GM18526 (cell line): Measurements from ENCODE around the gene TCP11.

Experiments used
- POLR2A ChIP-seq: IDR thresholded peaks from 3 replicates; pipeline ENCODE4 v1.6.1; 2011; ENCODE audit not compliant: insufficient read length; ENCODE audit errors: extremely low read depth

Gene TCP11

DNA sequence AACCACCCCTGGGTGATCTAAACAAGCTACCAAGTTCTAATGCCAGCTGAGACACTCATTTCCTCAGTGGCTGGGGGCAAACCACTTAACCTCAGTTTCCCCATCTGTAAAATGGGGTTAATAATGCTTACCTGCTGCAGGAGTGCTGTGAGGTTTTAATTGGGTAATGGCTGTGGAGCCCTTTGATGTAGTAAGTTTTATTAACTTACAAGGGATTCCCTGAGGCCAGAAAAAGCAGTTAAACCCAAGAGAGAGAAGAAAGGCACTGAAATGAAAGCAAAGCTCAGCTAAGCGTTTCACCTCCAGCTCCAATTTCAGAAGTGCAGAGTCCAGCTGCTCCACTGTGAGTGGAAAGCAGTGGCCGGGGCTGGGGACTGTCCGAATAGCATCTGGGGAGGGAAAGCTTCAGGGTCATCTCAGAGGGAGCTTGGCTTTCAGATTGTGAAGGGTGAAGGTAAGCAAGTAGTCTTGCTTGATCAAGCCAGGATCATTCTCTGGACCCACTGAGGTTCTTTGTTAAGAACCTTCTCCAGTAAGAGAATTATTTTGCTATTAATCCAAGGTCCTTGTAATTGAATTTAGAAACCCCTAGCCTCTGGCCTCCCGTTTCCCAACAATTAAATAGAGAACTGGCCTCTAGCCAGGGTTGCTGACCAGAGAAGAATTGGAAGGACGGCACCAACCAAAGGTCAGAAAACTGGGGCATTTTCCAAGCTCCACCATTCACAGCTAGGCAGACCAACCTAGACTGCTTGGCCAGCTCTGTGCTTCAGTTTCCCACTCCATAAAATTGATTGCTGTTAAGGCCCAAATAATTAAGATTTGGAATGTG, 20.9 kb upstream of the TCP11 start:
- TF ChIP-seq POLR2A = no peak

DNA sequence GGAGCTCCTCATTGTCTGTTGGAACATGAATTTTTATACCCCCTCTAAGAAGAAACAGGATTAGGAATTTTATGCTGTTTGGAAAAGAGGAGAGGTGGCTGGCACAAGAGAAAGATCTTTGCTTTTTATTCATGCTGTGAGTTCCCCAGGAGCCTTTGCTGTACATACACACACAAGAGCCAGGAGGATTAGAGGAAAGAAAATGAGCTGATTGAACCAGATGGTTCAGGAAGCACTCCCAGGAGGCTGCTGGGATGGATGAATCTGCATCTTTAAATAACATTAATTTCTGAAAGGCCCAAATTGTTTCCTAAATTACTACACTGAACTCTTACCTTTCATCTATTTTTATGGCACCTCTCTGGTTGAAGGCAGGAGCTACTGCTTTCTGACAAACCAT, 20.1 kb upstream of the TCP11 start:
- no peak for TF ChIP-seq POLR2A

DNA sequence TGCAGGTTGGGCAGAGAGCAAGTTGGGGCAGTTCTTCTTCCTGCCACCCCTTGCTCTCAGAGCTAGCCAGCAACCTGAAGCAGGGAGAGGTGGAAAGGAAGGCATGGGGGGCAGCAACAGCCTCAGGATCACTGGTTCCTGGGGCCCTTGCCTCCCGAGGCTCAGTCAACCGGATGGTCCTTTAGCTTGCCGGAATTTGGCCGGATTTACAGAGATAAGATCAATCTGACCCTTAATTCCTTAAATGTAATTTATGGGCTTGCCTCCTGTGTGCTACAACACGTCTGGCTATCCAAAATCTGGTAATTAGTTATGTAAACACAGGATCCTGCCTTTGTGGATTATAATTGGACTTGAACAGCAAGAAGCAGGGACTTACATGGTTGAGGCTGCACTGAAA, 19.5 kb upstream of the TCP11 start:
- TF ChIP-seq POLR2A = no peak

DNA sequence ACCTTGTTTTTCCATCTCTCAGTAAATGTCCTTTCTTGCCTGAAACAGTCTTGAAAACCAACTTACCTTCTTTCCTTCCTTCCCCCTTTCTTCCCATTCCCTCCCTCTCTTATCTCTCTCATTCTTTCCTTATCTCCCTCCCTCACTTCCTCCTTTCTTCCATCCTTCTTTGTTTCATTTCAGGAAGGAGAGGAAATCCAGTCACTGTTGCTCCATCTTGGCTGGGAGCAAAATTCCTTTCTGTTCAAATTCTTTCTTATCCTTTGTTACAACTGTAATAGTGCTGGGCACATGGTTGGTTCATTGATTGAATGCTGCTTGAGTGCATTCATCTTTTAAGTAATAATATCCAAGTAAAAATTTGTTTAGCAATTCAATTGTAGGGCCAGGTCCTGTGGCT, 17.4 kb upstream of the TCP11 start:
- TF ChIP-seq POLR2A = no peak

DNA sequence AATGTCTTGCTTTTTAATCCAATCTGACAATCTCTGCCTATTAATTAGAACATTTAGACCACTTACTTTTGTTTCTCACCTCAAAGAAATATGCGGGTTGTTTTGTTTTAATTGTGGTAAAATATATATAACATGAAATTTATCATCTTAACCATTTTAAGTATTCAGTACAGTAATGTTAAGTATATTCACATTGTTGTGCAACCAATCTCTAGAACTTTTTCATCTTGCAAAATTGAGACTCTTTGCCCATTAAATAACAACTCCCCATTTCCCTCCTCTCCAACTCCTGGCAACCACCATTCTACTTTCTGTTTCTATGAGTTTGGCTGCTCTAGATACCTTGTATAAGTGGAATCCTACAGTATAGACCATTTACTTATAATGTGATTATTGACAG, 13.8 kb upstream of the TCP11 start:
- TF ChIP-seq POLR2A = no peak

DNA sequence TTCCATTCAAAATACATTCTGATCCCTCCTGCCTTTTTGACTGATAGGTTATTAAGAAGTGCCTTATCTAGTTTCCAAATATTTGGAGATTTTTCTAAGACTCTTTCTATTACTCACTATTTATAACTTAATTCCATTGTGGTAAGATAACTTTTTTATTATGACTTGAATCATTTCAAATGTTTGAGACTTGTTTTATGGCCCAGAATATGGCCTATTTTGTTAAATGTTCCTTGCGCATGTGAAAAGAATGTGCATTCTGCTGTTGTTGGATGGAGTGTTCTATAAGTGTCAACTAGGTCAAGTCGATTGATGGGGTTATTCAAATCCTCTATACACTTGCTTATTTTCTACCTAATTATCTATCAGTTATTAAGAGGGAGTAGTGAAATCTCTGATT, 13.1 kb upstream of the TCP11 start:
- TF ChIP-seq POLR2A = no peak

DNA sequence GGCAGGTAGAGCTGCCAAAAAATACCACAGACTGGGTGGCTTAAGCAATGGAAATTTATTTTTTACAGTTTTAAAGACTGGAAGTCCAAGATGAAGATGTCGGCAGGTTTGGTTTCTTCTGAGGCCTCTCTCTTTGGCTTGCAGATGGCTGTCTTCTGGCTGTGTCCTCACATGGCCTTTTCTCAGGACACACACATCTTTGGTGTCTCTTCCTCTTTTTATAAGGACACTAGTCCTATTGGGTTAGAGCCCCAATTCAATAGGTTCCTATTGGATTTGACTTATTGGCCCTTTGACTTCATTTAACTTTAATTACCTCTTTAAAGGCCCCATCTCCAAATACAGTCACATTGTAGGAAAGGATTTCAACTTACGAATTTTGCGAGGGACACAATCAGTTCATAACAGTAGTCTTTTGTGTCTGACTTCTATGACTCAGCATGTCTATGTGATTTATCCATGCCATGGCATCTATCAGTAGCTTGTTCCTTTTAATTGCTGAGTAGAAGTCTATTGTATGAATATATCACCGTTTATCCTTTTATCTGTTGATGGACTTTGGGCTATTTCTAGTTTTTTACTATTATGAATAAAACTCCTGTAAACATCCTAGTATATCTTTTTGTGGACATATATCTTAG, 11.0 kb upstream of the TCP11 start:
- no peak for TF ChIP-seq POLR2A

DNA sequence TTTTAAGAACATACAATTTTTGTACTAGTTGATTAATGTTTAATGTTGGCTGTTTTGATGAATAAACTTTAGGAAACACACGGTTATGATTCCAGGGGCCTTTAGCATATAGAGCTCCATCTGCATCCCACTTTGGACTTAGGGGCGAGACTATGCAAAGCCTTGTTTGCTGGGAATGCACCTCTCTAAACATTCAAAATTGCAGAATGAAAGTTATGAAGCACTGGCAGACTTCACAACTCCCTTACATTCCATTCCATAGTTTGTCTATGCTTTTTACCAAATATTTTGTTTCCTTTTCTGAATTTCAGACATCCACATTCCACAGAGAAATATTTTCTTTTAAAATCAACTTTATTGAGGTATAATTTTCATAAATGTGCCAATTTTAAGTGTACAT, 10.3 kb upstream of the TCP11 start:
- no peak for TF ChIP-seq POLR2A

DNA sequence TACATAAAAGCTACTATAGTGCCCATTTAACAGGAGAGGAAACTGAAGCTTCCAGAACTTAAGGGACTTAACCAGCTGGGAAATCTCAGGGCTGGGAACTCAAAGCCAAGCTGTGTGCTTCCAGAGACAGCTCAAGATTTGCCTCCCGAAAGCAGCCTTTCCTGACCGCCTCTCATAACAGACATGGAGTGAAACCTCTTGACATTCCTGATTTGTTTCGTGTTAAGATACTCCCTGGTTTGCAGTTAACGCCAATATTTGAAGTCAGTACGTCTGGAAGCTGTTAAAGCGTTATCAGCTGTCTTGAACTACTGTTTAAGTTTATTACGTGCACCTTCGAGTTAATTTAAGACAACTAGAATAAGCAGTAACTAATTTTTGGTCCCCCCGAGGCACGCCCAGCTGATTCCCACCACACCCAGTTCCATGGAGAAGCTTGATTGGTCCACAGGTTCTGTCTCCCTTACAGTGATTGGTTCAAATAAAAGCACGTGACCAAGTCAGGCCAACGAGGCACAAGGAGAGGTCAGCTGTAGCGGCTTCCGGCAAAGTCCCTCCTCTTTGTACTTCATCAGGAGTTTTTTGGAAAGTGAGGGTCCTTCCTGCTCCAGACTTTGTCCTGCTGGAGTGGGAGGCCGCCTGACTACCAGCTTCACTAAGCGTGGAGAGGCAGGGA, 8.9 kb upstream of the TCP11 start:
- TF ChIP-seq POLR2A = no peak

DNA sequence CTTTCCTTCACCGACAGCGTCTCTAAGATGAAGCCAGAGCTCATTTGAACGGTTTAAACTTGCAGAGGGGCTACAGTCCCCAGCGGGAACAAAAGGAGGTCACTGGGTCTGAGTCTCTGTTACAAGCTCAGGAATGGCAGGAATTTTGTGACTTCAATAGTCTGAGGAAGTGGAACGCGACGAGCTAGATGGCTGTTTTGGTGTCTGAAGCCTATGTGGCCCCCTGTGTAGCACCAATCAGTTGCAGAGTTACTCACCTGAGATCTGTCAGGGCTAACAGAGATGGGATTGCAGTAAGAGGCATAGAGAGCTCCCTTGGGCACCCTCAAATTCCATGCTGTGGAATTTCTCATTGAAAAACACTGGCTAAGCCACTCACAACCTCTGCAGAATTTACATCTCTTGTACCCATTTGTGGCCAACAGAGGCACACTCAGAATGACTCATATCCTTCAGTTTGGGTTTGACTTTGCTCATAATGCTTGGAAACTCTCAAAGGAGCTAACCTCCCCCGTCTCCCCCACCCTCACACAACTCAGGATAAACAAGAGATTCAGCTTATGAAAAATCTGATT, 7.1 kb upstream of the TCP11 start:
- TF ChIP-seq POLR2A = no peak

DNA sequence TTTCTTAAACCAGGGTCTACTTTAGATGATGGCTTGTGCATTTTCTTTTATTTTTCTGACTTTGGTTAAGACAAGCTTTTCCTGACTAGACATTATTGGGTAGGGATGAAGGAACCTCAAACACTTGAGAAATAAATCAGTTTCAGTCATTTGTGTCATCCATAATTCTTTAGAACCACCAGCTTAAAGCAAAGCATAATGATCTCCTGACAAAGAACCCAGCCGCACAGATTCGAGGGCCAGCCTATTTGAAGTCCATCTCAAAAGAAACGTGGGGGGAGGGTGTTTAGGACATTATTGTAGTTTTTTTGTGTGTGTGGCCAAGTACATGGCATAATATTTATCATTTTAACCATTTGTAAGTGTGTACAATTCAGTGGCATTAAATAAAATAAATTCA, 6.3 kb upstream of the TCP11 start:
- no peak for TF ChIP-seq POLR2A

DNA sequence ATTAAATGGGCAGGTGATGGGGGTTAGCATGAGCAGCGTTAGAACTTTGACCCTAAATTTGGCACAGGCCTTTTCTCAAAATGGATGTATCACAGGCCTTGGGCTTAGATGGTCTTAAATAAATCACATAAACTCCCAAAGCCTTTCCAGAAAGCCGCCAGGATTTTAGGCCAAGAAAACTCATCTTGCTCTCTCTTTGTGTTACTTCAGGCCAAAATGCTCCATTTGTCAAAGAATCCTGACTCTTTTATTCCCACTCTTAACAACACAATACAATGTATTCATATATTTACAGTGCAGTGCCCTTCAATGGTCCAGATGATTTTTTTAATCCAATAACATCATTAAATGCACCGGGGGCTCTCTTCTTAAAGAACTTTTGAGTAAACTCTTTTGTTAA, 5.9 kb upstream of the TCP11 start:
- no peak for TF ChIP-seq POLR2A

DNA sequence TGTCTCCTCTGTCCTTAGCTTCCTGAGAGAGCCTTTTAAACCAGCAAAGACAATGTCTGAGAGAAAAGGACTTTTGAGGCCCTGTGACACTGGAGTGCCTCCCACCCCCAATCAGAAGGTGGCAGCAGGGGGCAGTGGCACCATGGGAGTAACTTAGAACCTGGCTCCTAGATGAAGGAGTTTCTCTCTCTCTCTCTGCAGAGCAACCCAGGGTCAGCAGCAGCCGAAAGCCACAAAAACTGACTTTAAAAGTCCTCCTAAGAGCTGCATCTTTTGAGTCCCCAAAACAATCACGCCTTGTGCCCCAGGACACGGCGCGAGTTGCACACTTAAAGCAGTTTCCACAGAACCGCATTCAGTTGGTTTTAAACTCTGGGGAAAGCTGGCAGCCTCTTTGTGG, 5.3 kb upstream of the TCP11 start:
- TF ChIP-seq POLR2A = no peak

DNA sequence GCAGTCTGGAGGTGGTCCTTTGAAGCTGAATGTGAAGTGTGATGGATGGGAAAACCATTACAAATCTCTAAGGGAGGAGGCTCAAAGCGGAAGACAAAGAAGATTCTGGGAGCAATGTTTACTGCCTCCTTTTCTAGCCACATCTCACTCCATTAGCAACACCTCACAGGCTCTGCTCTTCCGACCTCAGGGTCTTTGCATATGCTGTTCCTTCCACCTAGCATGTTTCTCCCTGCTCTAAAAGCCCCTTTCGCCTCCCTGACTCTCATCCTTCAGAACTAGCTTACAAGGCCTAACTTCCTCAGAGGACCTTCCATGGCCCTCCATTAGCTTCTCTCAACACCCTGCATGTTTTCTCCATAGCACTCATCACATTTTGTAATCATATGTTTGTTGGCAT, 4.6 kb upstream of the TCP11 start:
- TF ChIP-seq POLR2A = no peak

DNA sequence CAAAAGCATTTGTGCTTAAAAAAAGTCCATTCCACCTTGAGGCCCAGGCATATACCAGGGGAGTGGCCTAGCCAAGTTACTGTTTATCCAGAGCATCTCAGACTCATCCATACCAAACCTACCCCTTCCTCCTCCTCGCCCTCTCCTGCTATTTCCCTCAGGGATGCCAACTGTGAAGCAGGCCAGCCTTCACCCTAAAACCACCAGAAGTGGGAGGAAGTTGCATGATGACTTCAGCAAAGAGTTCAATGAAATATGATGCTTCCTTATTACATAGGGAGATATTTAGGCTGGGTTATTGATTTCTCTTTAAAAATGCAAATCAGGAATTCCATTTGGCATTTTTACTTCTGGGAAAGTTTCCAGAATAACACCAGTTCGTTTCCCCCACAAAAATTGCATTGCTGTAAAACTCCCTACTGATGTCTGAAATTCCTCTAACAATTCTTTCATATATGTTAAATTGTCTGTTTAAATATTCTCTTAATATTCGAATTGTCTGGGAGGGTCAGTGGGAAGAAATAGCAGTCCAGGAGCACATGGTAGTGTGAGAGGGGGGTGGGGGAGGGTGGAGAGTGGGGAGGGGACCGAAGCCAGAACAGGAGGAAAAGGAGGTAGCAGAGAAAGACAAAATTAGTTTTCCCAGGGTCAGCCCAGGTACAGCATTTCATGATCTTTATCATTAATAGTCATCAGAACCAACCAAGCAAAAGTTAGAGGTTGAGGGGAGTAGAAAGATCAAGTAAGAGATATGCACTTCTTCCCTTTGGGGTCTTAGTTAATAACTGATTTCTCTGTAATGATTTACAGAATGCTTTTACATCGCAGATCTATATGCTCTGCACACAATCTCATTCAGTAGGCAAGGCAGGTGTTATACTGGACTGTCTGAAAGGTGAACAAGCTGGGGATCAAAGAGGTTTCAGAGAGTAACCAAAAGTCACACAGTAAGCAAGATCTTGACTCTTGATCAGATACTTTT, 1.7 kb upstream of the TCP11 start:
- no peak for TF ChIP-seq POLR2A

DNA sequence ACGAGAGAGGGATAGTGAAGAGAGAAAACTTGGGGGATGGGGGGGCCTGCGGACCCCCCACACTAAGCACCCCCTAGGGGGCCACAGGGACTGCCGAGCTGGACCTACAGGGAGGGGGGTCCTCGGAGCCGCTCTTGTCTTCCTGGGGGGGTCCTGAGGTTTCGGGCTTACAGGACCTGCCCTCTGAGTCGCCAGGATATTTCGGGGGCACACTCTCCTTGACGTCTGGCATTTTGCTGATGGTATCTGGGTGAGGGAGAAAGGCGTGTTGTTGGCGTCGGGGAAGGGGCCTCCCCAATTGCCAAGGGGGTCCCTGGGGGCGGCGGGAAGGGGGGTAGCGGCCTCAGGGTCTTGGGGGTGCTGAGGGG, 516 bp downstream of the TCP11 start:
- no peak for TF ChIP-seq POLR2A
